HUES64 (cell line): ENCODE measurements around the gene MAGI2.

ENCODE experiments used
- H3K27ac ChIP-seq: 2 replicates; pipeline ENCODE4 v1.7.0; 2013; ENCODE audit warnings: low read depth, low read length, inconsistent platforms
- H3K27me3 ChIP-seq: 2 replicates; pipeline ENCODE4 v1.6.1; 2013; ENCODE audit warnings: mild to moderate bottlenecking, low read length; ENCODE audit not compliant: insufficient read depth
- H3K36me3 ChIP-seq: 2 replicates; pipeline ENCODE4 v1.6.1; 2013; ENCODE audit warnings: mild to moderate bottlenecking, low read length; ENCODE audit not compliant: insufficient read depth
- H3K4me1 ChIP-seq: 2 replicates; pipeline ENCODE4 v1.6.1; 2013; ENCODE audit warnings: mild to moderate bottlenecking, low read length, moderate library complexity; ENCODE audit not compliant: insufficient read depth
- H3K4me3 ChIP-seq: 2 replicates; pipeline ENCODE4 v1.5.1; 2013; ENCODE audit warnings: mild to moderate bottlenecking, low read length, moderate library complexity
- H3K9ac ChIP-seq: 2 replicates; pipeline ENCODE4 v1.6.1; 2013; ENCODE audit warnings: mild to moderate bottlenecking, low read depth, low read length
- H3K9me3 ChIP-seq: 2 replicates; pipeline ENCODE4 v1.6.1; 2013; ENCODE audit warnings: low read depth, low read length; ENCODE audit not compliant: insufficient read depth
- WGBS: fragments of 150-250, 120-280 bp; methylation state at CpG from one replicate; pipeline ENCODE4 v1.1.7; 2013; ENCODE audit warnings: missing lambda C conversion rate; 5-methylcytosine and 5-hydroxymethylcytosine counted together

The MAGI2 gene

GRCh38 chr7:78063758-78064157, 1389.7 kb downstream of the MAGI2 start:
- H3K27me3 ChIP-seq = no peaks in the 10 kb centered on the region
- H3K9ac ChIP-seq = no peak overlapping the region
- H3K4me1 ChIP-seq = no peaks in the 10 kb centered on the region; the same call in 1 of the 2 replicates
- H3K27ac ChIP-seq = no peak overlapping the region
- no peak overlapping the region for H3K4me3 ChIP-seq
- no peaks in the 10 kb centered on the region for H3K9me3 ChIP-seq
- H3K36me3 ChIP-seq = no peaks in the 10 kb centered on the region

- 95% methylated on average over 3 of the region's 3 CpGs for WGBS
These were observed 1391.3 kb downstream of the MAGI2 start for GRCh38 chr7:78062214-78062613.

DNA sequence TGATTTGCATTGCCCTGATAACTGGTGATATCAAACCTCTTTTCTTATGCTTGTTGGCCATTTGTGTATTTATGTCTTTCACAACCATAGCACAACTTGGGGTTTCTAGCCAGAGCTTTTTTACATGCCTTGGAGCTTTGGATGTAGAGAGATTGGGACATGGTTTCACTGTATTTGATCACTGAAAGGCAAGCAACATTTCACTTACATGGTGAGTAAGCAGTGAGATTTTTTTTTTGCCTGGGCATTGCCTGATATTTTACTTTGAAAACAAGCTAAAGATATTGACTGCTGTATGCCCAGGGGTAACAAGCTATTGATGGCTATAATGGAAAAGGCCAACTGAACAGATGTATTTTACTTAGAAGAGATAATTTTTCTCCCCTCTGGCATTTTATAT, 1395.9 kb downstream of the MAGI2 start:
- Histone ChIP-seq H3K36me3 (no peaks in the 10 kb centered on the region), H3K4me3 (no peak overlapping the region), H3K9me3 (no peaks in the 10 kb centered on the region), H3K4me1 (peaks cover 14% of the 10 kb centered on the region), H3K27ac (no peak overlapping the region), H3K9ac (no peak overlapping the region), H3K27me3 (no peaks in the 10 kb centered on the region)

More at GRCh38 chr7:78062214-78062613, 1391.3 kb downstream of the MAGI2 start:
- Histone ChIP-seq H3K27ac (no peak overlapping the region), H3K9me3 (no peaks in the 10 kb centered on the region), H3K9ac (no peak overlapping the region), H3K4me1 (no peaks in the 10 kb centered on the region; the same call in 1 of the 2 replicates), H3K36me3 (no peaks in the 10 kb centered on the region), H3K4me3 (no peak overlapping the region), H3K27me3 (no peaks in the 10 kb centered on the region)

GRCh38 chr7:78055599-78055998, 1397.9 kb downstream of the MAGI2 start:
- no peaks in the 10 kb centered on the region for H3K36me3 ChIP-seq
- H3K4me1 ChIP-seq = peaks cover 18% of the 10 kb centered on the region
- no peak overlapping the region for H3K27ac ChIP-seq
- WGBS = no CpG with 5 or more reads among the region's 1 CpG
- no peaks in the 10 kb centered on the region for H3K27me3 ChIP-seq
- no peak overlapping the region for H3K9ac ChIP-seq
- no peaks in the 10 kb centered on the region for H3K9me3 ChIP-seq
- H3K4me3 ChIP-seq = no peak overlapping the region

DNA sequence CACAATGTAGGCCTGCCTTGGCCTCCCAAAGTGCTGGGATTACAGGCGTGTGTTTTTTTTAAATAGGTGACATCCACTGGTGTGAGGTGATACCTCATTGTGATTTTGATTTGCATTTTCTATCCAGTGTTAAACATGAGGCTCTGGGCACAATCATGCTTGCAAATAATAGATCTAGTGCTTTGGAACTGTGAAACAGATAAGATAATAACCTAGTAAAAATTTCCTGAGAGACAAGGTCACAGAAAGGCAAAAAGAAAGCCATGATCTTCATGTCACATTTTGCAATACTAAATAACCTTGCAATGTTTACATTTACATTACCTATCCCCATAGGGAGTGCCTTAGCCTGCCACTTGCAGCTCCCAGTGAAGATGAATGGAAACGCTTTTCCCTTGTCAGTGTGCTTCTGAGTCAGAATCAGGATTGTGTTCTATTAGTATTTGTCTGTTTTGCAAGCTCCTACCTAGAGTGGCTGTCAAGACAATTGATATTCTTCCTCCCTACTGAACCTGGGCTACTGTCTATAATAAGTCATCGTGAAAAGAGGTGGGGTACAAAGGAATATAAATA, 1398.4 kb downstream of the MAGI2 start:
- Histone ChIP-seq H3K4me3 (no peak overlapping the region), H3K27me3 (no peaks in the 10 kb centered on the region), H3K9me3 (no peaks in the 10 kb centered on the region), H3K36me3 (no peaks in the 10 kb centered on the region), H3K9ac (no peak overlapping the region), H3K4me1 (peaks cover 18% of the 10 kb centered on the region), H3K27ac (no peak overlapping the region)
- WGBS = 77% methylated on average over 2 of the region's 3 CpGs

DNA sequence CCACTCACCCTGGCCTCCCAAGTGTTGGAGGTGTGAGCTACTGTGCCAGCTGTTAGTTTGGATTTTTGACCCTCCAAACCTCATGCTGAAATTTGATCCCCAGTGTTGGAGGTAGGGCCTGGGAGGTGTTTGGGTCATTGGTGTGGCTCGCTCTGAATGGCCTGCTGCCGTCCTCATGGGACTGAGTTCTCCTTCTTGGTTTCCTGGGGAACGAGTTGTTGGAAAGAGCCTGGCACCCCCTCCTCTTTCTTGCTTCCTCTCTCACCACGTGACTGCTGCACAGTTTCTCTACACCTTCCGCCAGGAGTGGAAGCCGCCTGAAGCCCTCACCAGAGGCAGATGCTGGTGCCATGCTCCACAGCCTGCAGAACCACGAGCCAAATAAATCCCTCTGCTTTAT, 1401.4 kb downstream of the MAGI2 start:
- H3K27ac ChIP-seq = no peak overlapping the region; the same call in 1 of the 2 replicates
- peaks cover 18% of the 10 kb centered on the region for H3K4me1 ChIP-seq
- WGBS = 40% methylated on average over 7 of the region's 7 CpGs
- no peaks in the 10 kb centered on the region for H3K36me3 ChIP-seq
- H3K27me3 ChIP-seq = no peaks in the 10 kb centered on the region
- no peak overlapping the region for H3K4me3 ChIP-seq
- no peak overlapping the region for H3K9ac ChIP-seq
- H3K9me3 ChIP-seq = no peaks in the 10 kb centered on the region

DNA sequence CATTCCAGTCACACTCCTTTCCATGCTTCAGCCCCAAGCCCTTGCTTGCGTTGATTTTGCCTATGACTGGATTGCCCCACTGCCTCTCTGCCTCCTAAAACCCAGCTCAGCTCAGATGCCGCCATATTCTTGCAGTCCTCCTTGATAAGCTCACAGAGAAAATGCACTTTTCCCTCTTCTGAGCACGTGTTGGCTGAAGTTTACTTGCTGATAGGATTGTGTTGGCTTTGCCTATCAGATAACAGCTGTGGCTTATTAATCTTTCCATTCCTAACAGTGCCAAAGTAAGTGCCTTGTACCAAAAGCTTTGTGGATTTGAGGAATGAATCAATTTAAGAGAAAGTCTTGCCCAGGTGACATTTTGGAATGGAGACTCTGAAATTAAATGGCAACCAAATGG, 1405.7 kb downstream of the MAGI2 start:
- WGBS = 95% methylated on average over 2 of the region's 3 CpGs
- Histone ChIP-seq H3K36me3 (no peaks in the 10 kb centered on the region), H3K9ac (no peak overlapping the region), H3K9me3 (no peaks in the 10 kb centered on the region), H3K27me3 (no peaks in the 10 kb centered on the region), H3K4me1 (peaks cover 6% of the 10 kb centered on the region), H3K4me3 (no peak overlapping the region), H3K27ac (no peak overlapping the region)

- Histone ChIP-seq H3K9me3 (no peaks in the 10 kb centered on the region), H3K27me3 (no peaks in the 10 kb centered on the region)
These were observed 1410.3 kb downstream of the MAGI2 start for GRCh38 chr7:78043159-78043558.

DNA sequence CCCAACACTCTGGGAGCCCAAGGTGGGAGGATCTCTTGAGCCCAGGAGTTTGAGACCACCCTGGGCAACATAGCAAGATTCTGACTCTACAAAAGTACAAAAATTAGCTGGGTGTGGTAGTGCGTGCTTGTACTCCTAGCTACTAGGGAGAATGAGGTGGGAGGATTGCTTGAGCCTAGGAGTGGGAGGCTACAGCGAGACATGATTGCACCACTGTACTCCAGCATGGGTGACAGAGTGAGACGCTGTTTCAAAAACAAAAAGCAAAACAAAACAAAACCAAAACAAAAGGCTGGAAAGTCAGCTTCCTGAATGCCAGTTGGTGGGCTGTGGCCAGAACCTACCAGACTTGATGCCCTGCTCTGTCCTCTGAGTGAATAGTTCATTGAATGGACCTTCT, 1412.0 kb downstream of the MAGI2 start:
- Histone ChIP-seq H3K27ac (no peak overlapping the region), H3K27me3 (no peaks in the 10 kb centered on the region), H3K4me3 (no peak overlapping the region), H3K9ac (no peak overlapping the region), H3K4me1 (peaks cover 27% of the 10 kb centered on the region), H3K9me3 (no peaks in the 10 kb centered on the region), H3K36me3 (no peaks in the 10 kb centered on the region)
- WGBS = 90% methylated on average over 3 of the region's 3 CpGs

More at GRCh38 chr7:78043159-78043558, 1410.3 kb downstream of the MAGI2 start:
- WGBS = 90% methylated on average over 2 of the region's 2 CpGs
- no peaks in the 10 kb centered on the region for H3K36me3 ChIP-seq
- H3K4me1 ChIP-seq = peaks cover 15% of the 10 kb centered on the region
- H3K9ac ChIP-seq = no peak overlapping the region
- H3K4me3 ChIP-seq = no peak overlapping the region
- H3K27ac ChIP-seq = no peak overlapping the region

GRCh38 chr7:78039790-78040776, 1413.4 kb downstream of the MAGI2 start:
- Histone ChIP-seq H3K9ac (no peak overlapping the region), H3K27ac (no peak overlapping the region), H3K9me3 (no peaks in the 10 kb centered on the region), H3K36me3 (no peaks in the 10 kb centered on the region), H3K27me3 (no peaks in the 10 kb centered on the region), H3K4me1 (peaks cover 27% of the 10 kb centered on the region), H3K4me3 (peak overlapping the region; percentile 34; the same call in 1 of the 2 replicates)
- WGBS = 66% methylated on average over 40 of the region's 40 CpGs

DNA sequence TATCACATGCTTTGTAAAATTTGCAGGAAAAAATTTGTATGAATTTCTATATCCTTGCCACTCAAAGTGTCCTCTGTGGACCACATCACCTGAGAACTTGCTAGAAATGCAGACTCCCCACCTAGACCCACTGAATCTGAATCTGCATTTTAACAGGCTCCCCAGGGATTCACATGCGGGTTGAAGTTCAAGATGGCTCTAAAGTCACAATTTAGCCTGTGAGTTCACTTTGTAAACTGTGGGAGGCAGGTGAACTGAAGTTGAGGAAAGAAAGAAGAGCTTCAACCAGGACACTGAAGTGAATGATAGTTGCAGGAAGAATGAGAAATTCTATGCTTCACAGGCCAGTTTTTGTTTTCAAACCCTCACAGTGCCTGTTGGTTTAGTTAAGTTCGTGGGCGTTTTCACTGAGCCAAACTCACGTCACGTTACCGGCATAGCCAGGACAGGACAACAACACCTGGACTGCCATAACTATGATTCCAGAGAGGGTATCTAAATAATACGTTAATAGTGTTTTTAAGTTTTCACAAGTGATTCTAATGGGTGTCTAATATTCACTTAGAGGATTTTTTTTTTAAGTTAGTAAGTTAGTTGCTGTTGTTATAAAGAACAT, 1414.9 kb downstream of the MAGI2 start:
- peaks cover 27% of the 10 kb centered on the region for H3K4me1 ChIP-seq
- 58% methylated on average over 7 of the region's 7 CpGs for WGBS
- peak overlapping the region; percentile 31; the same call in 1 of the 2 replicates for H3K27ac ChIP-seq
- no peaks in the 10 kb centered on the region for H3K36me3 ChIP-seq
- no peaks in the 10 kb centered on the region for H3K27me3 ChIP-seq
- no peak overlapping the region for H3K9ac ChIP-seq
- H3K4me3 ChIP-seq = no peak overlapping the region
- H3K9me3 ChIP-seq = no peaks in the 10 kb centered on the region
